ELF-1 (cell line): ENCODE measurements around the gene PTPRN2.
"Not testable (repeated sequence)": the region's sequence is repeated elsewhere in the genome, so short reads cannot be mapped to it uniquely, and the experiment has no call there.

Experiments used
- DNase-seq: peaks from one replicate; pipeline ENCODE4 v3.0.0-alpha.2; 2016; ENCODE audit warnings: low read depth, low spot score

The PTPRN2 gene

DNA sequence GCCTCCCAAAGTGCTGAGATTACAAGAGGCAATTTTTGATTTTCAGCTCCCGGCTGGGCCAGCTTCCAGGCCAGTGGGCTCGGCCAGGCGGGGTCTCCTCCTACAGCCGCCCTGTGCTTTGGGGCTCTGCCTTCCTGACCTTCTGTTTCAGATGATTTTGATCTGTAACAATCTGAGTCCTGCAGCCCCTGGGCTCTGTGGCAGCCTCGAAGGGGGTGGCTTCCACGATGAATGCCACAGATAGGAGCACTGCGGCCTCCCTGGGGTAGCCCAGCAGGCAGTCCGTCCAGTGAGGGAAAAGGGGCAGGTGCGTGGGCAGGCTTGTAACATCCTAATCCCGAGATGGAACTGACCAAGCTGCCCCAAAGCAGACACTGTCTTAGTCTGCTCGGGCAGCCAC, 1073.3 kb downstream of the PTPRN2 start:
- DNase-seq: no peak

DNA sequence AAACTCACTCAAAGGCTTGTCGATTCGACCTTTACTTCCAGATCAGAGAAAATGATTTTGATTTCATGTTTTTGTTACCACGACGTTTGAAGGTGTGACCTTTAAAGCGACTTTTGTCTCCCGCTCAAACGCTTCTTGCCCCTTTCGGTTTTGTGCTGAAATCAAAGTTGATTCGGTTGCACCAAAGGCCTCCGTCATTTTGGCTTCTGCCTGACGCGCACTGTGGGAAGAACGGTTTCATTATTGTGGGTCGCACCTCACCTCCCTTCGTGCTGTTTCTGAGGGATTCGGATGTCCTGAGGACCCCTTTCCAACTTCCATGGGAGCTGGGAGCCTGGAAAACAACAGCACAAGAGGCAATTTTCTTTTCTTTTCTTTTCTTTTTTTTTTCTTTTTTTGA, 1073.9 kb downstream of the PTPRN2 start:
- DNase-seq: no peak

GRCh38 chr7:157513162-157513621, 1074.4 kb downstream of the PTPRN2 start:
- no peak for DNase-seq

DNA sequence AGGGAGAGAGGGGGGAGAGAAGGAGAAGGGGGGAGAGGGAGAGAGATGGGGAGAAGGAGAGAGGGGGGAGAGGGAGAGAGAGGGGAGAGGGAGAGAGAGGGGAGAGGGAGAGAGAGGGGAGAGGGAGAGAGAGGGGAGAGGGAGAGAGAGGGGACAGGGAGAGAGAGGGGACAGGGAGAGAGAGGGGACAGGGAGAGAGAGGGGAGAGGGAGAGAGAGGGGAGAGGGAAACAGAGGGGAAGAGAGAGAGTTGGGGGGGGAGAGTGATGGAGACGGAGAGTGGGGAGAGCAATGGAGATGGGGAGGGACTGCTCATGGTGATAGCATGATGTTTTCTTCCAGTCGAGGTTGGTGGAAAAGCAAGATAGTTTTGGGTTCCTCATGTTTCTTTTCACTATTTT, 1078.4 kb downstream of the PTPRN2 start:
- no peak for DNase-seq

DNA sequence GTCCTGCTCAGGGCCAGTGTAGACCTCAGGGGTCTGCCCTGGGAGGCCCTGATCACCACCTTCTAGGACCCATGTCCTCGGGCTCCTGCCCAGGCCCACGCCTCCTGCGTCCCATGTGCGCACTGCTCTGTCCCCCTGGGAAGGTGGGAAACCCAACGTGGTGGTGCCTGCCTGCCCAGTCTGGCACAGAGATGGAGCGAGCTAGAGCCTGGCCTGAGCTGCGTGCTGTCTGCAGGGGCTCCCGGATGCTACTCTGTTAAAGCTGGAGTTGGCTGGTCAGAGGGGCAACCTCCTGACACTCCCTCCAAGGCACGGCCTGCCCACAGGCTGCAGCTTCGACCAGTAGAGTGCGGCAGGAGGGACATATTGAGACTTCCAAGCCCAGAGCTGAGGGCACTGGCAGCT, 1079.1 kb downstream of the PTPRN2 start:
- DNase-seq: no peak

GRCh38 chr7:157507987-157508386, 1079.6 kb downstream of the PTPRN2 start:
- no peak for DNase-seq

- DNase-seq: no peak
Observed at GRCh38 chr7:157506268-157506667, 1081.4 kb downstream of the PTPRN2 start.

DNA sequence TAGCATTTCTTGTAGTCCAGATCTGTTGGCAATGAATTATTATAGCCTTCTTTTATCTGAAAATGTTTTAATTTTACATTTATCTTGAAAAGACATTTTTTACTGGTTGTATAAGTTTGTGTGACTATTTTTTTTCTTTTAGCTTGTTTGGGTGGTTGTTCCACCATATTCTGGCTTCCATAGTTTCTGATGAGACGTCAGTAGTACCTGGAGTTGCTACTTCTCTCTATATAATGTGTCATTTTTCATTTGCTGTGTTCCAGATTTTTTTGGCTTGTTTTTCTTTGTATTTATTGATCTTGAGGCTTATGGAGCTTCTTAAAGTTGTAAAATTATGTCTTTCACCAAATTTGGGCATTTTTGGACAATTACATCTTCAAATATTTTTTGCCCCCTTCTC, 1082.0 kb downstream of the PTPRN2 start:
- DNase-seq: no peak

DNA sequence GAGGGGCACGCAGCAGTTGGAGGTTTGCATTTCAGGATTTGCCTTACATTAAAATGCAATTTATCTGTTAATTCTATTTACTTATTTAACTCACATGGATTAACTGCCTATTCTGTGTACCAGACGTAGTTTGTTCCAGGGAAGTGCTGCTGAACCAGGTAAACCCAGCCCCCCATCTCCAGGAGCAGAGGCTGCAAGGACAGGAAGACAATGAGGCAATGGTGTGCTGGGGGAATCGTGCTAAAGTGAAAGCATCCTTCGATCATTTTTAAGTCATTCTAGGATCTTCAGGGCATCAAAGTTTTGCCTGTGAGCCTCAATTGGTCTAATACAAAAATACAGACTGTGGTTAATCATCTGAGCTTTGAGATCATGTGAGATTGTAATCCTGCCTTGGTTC, 1084.4 kb downstream of the PTPRN2 start:
- DNase-seq: no peak

DNA sequence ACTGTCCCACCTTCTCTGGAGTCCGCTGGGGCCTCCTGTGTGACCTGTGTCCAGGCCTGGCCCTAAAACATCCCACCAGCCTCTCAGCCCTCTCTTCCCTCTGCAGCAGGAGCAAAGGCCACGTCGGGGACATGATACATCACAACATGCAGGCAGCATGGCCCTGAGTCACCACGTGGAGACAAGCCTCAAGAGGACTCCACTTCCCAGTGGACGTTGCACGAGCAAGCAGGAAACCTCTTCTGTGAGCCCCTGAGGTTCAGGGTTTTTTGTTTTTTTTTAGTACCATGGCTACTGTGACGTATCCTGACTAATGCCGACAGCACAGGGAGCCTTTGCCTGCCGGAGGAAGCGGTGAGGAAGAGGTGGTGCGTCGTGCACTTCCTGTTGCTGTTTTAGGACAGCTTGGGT, 1084.9 kb downstream of the PTPRN2 start:
- no peak for DNase-seq

GRCh38 chr7:157501581-157501980, 1086.0 kb downstream of the PTPRN2 start:
- no peak for DNase-seq

GRCh38 chr7:157500989-157501540, 1086.6 kb downstream of the PTPRN2 start:
- DNase-seq: not testable (repeated sequence)

DNA sequence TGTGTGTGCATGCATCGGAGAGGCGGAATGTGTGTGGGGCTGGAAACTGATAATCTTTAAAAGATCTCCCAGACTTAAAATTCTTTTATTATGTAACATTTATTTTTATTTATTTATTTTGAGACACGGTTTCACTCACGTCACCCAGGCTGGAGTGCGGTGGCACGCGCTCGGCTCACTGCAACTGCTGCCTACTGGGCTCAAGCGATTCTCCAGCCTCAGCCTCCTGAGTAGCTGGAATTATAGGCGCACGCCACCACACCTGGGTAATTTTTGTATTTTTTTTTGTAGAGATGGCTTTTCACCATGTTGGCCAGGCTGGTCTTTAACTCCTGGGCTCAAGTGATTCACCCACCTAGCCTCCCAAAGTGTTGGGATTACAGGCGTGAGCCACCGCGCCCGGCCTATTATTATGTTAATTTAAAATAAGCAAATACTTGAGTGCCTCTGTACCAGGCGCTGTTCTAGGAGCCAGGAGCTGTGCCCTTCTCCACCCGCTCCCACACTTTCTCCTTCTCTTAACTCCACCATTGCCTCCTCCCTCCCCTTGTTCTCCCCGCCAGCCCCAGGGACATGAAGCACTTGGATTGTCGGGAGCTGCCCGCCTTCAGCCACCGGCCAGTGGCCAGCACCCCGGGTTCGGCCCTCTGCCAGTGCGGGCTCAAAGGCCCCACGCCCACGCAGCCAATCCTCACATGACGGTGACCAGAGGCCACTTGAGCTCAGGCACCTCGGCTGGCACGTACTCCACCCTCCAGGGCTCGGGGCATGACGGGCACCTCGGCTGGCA, 1087.3 kb downstream of the PTPRN2 start:
- peak; percentile 61 for DNase-seq

DNA sequence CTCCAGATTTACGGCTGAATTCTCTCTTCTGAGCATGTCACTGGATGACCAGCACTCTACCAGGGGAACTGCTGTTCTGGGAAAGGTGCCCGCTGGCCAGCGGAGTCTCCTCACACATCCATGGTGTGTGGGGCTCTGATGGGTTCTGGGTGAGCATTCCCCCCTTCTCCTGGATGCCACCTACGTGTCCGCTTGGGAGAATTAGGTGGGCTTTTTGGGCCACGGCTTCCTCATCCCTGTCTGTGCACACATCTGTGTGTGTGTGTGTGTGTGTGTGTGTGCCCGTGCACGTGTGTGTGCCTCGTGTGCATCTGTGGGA, 1087.8 kb downstream of the PTPRN2 start:
- no peak for DNase-seq

GRCh38 chr7:157499121-157499834, 1088.3 kb downstream of the PTPRN2 start:
- no peak for DNase-seq

DNA sequence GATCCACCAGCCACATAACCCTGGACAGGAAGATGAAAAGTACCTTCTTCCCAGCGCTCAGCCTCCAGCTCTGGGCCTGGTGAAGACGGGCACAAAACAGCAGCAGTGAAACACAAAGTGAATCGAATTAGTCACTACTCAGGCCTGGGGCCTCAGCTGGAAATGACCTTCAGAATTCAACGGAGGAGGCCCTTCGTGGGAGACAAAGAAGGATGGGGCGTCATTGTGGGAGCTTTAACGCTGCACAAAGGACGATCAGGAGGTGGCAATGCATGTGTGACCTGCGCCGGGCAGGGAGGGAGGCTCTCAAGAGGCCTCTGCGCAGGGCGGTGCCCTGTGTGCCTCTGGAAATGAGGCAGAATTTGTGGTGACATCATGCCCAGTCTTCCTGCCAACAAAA, 1089.0 kb downstream of the PTPRN2 start:
- no peak for DNase-seq

- no peak for DNase-seq
Observed at GRCh38 chr7:157497744-157498651, 1089.6 kb downstream of the PTPRN2 start.

DNA sequence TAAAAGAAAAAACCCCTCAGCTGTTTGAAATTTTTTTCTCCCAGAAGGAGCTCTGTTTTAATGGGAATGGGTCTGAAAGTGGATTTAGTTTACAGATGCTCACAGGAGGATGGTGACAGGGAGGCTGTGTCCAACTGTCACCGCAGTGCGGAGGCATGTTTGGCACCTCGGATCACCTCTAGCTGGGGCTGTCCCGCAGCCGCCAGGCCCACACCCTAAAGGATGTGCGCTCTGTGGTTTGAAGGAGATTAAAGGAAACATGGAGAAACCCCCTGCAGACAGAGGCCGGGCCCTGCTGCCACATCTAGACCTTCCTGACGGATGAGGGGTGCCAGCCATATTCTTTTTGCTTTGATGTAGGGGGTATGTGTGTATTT, 1090.3 kb downstream of the PTPRN2 start:
- DNase-seq: no peak

DNA sequence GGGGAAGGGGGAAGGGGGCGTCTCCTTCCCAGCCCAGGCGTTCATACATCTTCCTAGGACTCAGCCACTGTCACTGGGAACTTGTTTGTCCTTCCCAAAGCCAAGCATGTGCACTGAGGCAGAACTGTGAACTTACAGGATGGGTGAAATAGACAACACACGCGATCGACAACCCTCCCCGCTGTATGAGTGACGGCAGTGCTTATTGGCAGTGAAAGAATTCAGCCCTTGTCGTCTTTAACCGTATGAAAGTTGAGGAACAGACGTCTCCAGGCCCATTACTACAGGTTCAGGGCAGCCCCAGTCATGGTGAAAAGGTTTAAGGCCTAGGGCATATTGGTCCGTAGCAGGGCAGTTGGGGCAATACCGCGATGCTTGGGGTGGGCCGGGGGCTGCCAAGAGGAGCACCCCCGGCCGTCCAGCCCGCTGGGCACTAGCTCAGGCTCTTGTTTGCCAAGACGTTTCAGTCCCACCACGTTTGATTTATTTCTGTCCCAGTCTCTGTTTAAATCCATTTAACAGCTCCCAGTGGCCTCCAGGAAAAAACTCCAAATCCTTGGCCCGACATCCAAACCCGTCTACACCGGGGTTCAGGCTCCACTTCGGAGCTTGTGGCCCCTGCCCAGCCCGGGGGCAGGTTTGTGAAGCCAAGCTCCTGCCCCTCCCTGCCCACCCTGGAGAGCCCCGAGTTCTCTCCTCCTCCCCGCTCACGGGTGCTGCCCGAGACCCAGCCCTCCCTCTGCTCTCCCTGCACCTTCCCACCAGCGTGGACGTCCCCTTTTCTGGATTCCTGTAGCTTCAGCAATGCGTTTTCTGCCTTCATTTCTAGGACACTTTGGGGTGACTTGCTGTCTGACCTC, 1091.0 kb downstream of the PTPRN2 start:
- no peak for DNase-seq

- DNase-seq: no peak
Observed at GRCh38 chr7:157495594-157495993, 1092.0 kb downstream of the PTPRN2 start.

DNA sequence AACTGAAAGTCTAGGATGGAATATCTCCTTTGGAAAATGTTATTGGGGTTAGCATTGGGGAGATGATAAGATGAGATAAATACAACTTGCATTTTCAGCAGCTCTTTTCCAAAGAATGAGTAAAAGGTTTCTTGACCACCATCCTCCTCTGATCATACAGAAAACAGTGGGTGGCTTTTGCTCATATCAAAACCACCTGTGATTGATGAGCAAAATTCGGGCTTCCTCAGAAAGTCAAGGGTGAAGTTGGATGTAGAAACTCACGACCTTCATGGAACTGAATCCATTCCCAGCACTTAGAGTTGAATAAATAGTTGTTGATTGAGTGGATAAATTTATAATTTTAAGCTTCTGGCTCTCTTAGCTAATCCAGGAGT, 1092.5 kb downstream of the PTPRN2 start:
- no peak for DNase-seq
